NB4 (cell line): ENCODE measurements around the gene CTNNA3.

Experiments
- DNase-seq: peaks from one replicate; pipeline ENCODE4 v3.0.0; 2010; ENCODE audit warnings: low read depth
- H3K4me3 ChIP-seq: one replicate; pipeline ENCODE4 v1.5.1; 2011; ENCODE audit warnings: mild to moderate bottlenecking, low read depth, low read length, moderate library complexity
- CTCF ChIP-seq: IDR thresholded peaks from one replicate; pipeline ENCODE4 v1.5.1; 2012; ENCODE audit warnings: low read depth, low read length
- MYC ChIP-seq: IDR thresholded peaks from 2 replicates; pipeline ENCODE4 v1.6.1; 2011; ENCODE audit warnings: low read depth, low read length
- POLR2A ChIP-seq: IDR thresholded peaks from 2 replicates; pipeline ENCODE4 v1.6.1; 2011; ENCODE audit warnings: mild to moderate bottlenecking; ENCODE audit not compliant: insufficient read length; ENCODE audit errors: extremely low read depth
- TF ChIP-seq, protein P1 (sequence below): IDR thresholded peaks from 2 replicates; pipeline ENCODE4 v1.6.1; 2011; ENCODE audit warnings: low read depth, low read length

CTNNA3 gene

GRCh38 chr10:66259836-66260235 is 1436.2 kb downstream of the CTNNA3 start:
- TF ChIP-seq CTCF (no peak), POLR2A (no peak), MYC (no peak)
- TF ChIP-seq, protein P1, sequence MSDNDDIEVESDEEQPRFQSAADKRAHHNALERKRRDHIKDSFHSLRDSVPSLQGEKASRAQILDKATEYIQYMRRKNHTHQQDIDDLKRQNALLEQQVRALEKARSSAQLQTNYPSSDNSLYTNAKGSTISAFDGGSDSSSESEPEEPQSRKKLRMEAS, result no peak
- no peak for DNase-seq
- H3K4me3 ChIP-seq, result no peak overlapping the region

GRCh38 chr10:66258693-66259092 is 1437.3 kb downstream of the CTNNA3 start:
- DNase-seq, result no peak
- no peak for TF ChIP-seq CTCF
- TF ChIP-seq MYC, result no peak
- TF ChIP-seq, protein P1, result no peak
- TF ChIP-seq POLR2A, result no peak
- H3K4me3 ChIP-seq, result no peak overlapping the region

DNA sequence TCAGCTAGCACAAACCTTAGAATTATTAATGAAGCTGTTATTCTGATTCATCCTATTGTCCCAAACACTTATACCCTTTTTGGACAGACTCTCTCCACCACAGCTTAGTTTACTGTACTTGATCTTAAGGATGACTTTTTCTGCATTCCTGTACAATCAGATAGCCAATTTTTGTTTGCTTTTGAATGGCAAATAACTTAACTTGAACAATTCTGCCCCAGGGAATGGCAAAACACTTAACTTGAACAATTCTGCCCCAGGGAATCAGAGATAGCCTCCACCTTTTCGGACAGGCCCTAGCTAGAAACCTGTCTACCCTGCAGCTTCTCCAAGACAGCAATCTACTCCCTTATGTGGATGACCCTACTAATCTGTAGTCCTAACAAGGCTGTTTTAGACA is 1438.2 kb downstream of the CTNNA3 start:
- TF ChIP-seq, protein P1, result no peak
- TF ChIP-seq CTCF (no peak), MYC (no peak), POLR2A (no peak)
- no peak for DNase-seq
- no peak overlapping the region for H3K4me3 ChIP-seq

DNA sequence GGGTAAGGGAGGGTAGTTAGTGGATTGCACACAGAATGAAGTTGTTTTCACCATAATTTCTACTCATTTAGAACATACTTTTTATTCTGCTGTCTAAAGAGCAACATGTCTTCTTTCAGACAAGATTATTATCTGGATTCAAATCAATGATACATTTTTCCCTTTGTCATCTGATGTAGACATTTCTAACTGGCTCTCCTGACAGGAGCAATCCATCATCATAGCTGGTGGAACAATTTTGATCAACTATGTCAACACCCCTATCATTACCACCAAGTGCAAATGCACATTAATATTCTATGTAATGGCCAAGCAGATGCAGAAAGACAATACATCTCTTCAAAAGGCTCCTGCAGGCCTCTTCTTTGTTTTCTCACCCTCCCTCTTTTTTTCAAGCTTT is 1443.0 kb downstream of the CTNNA3 start:
- DNase-seq, result no peak
- TF ChIP-seq CTCF (no peak), POLR2A (no peak), MYC (no peak)
- TF ChIP-seq, protein P1, result no peak
- H3K4me3 ChIP-seq, result no peak overlapping the region

GRCh38 chr10:66246177-66246576 is 1449.8 kb downstream of the CTNNA3 start:
- H3K4me3 ChIP-seq, result no peak overlapping the region
- TF ChIP-seq POLR2A (no peak), MYC (no peak), CTCF (no peak)
- TF ChIP-seq, protein P1, result no peak
- DNase-seq, result no peak

GRCh38 chr10:66244953-66245352 is 1451.0 kb downstream of the CTNNA3 start:
- TF ChIP-seq MYC, result no peak
- TF ChIP-seq, protein P1, result no peak
- H3K4me3 ChIP-seq, result no peak overlapping the region
- DNase-seq, result no peak
